ENCODE results near the gene MZT2B.

GRCh38 chr2:130169896-130170295 lies 12.2 kb upstream of the MZT2B start:
- TF ChIP-seq CTCF (conservative IDR thresholded peaks at IDR 0.05; ENCODE audit: low read length) (no peak), EZH2phosphoT487 (IDR thresholded peaks at IDR 0.05; ENCODE audit: borderline replicate concordance, low read depth, low read length) (no peak)
